ENCODE measurements around the gene HIPK4. TPM values are rescaled to one million over a fixed set of nuclear protein-coding genes. Genes with fewer than 3 reads are reported as not detected.

HIPK4 gene
- total and polyA plus RNA-seq, 2 of the 8 experiments (the other 6 are each of a cell fraction or from before 2014, with no cell fraction given): 0.15 to 0.57 TPM

DNA sequence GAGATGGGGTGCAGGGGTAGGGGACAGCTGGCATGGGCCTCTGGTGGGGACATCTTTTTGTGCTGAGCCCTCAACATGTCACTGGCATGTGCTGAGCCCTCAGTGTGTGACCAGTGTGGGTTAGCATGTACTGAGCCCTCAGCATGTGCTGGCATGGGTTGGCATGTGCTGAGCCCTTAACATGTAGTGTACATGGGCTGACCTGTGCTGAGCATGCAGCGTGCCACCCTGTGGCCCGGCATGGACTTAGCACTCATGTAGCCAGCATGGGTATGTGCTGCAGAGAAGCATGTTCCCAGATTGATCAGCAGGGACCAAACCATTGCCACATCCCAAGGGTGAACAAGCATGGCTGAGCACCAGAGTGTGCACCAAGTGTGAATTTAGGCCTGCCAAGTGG lies 11.5 kb downstream of the HIPK4 start:
- H3K4ac ChIP-seq (replicated peaks; ENCODE audit: insufficient read length, low read depth, low read length): no peak overlapping the region
- POLR2A ChIA-PET (ENCODE audit: partially characterized antibody): interaction anchor here (4.1 kb wide), 1 partner anchor 11 kb away, joined by 23 read pairs; no protein-coding TSS in a partner anchor
- no peak overlapping the region for H2BK15ac ChIP-seq (ENCODE audit: low read length)
- no peak overlapping the region for H3K18ac ChIP-seq (ENCODE audit: extremely low read depth, low read length)
- H3K27me3 ChIP-seq (replicated peaks in 1 of 4; ENCODE audit: control insufficient read depth in 3 of 4, extremely low read depth in 1 of 4, insufficient read depth in 3 of 4, low read length in 3 of 4): no peaks in the 10 kb centered on the region
- H4K20me1 ChIP-seq (replicated peaks in 1 of 2; ENCODE audit: control insufficient read depth in 1 of 2, insufficient read depth in 2 of 2, low read length in 2 of 2): peaks cover 0 to 12% of the 10 kb centered on the region in 2 experiments
- H3K4me3 ChIP-seq (ENCODE audit: extremely low read depth in 1 of 4, insufficient read depth in 2 of 4, low read depth in 3 of 4, low read length in 4 of 4): no peak overlapping the region
- FAIRE-seq: no peak
- no peak overlapping the region for H2AFZ ChIP-seq (ENCODE audit: low read length)
- H2BK20ac ChIP-seq (ENCODE audit: low read length): no peak overlapping the region
- no peak overlapping the region for H3K27ac ChIP-seq (ENCODE audit: low read depth, low read length)
- CTCF ChIA-PET (ENCODE audit: partially characterized antibody): no interaction called here
- H2AK5ac ChIP-seq (ENCODE audit: low read depth, low read length): no peak overlapping the region
- no peak overlapping the region for H2BK120ac ChIP-seq (replicated peaks; ENCODE audit: low read depth, low read length)
- no peak overlapping the region for H2BK12ac ChIP-seq (ENCODE audit: low read depth, low read length)
- DNase-seq (ENCODE audit: low read depth in 1 of 2, low spot score in 2 of 2): no peak
- no peaks in the 10 kb centered on the region for H3K79me1 ChIP-seq (ENCODE audit: low read depth, low read length)
- H2BK5ac ChIP-seq (ENCODE audit: low read depth, low read length): no peak overlapping the region
- H4K91ac ChIP-seq (replicated peaks; ENCODE audit: insufficient read length, low read length): no peak overlapping the region
- no peak for TF ChIP-seq BRCA1 (IDR thresholded peaks at IDR 0.05; ENCODE audit: low read depth, low read length)
- no peak for TF ChIP-seq SRF (IDR thresholded peaks at IDR 0.05; ENCODE audit: low read depth, low read length)
- no peak for TF ChIP-seq CTBP2 (IDR thresholded peaks at IDR 0.05; ENCODE audit: borderline replicate concordance, insufficient read depth, insufficient read length, low read length)
- TF ChIP-seq TCF12 (IDR thresholded peaks at IDR 0.05; ENCODE audit: low read depth, low read length): no peak
- H3K9me3 ChIP-seq (ENCODE audit: insufficient read depth in 2 of 2, low read depth in 1 of 2, low read length in 1 of 2): no peaks in the 10 kb centered on the region
- no peak overlapping the region for H3K23ac ChIP-seq (ENCODE audit: insufficient read length)
- no peaks in the 10 kb centered on the region for H3K23me2 ChIP-seq (ENCODE audit: low read depth, low read length)
- WGBS, 2 experiments (ENCODE audit: extremely low coverage in 1 of 2, insufficient coverage in 1 of 2, insufficient read length in 1 of 2, insufficient replicate concordance in 2 of 2, low coverage in 1 of 2, low lambda C conversion rate in 2 of 2, missing lambda C conversion rate in 1 of 2): 100% methylated on average over 2 of the region's 2 CpGs; no CpG with 5 or more reads in 1 of the 2 experiments
- no peak overlapping the region for H4K8ac ChIP-seq (ENCODE audit: extremely low read depth, insufficient read depth, low read length)
- H3K36me3 ChIP-seq (ENCODE audit: control insufficient read depth in 2 of 4, insufficient read depth in 4 of 4, low read length in 3 of 4): peaks cover 6 to 26% (median 18%) of the 10 kb centered on the region in 4 experiments
- no peak overlapping the region for H3K4me2 ChIP-seq (ENCODE audit: insufficient read depth in 1 of 2, low read depth in 2 of 2, low read length in 2 of 2)
- H3K14ac ChIP-seq (ENCODE audit: insufficient read length): no peak overlapping the region
- no peak overlapping the region for H4K5ac ChIP-seq (ENCODE audit: insufficient read length, low read depth, low read length)
- H3K9ac ChIP-seq (replicated peaks in 1 of 4; ENCODE audit: extremely low read depth in 1 of 4, low read depth in 3 of 4, low read length in 3 of 4): no peak overlapping the region
- no peaks in the 10 kb centered on the region for H3K79me2 ChIP-seq (ENCODE audit: control insufficient read depth in 1 of 2, insufficient read depth in 2 of 2, low read length in 2 of 2)
- no peaks in the 10 kb centered on the region for H3K4me1 ChIP-seq (replicated peaks in 1 of 4; ENCODE audit: control insufficient read depth in 3 of 4, insufficient read depth in 4 of 4, low read length in 3 of 4)
- no peak overlapping the region for H3K56ac ChIP-seq (replicated peaks; ENCODE audit: insufficient read length, low read depth, low read length)

Data from H1 (cell line).